Esophagus squamous epithelium (tissue), 5 donors: ENCODE measurements around the gene PHRF1. TPM values are rescaled to one million over a fixed set of nuclear protein-coding genes. Genes with fewer than 3 reads are reported as not detected.

Source experiments
- DNase-seq: peaks from one replicate; lab custom pipeline; 2025; lab: John Stamatoyannopoulos, UW
- H3K27ac ChIP-seq, 4 donors: fragments of 200-600 bp; sonication (generic); one replicate each; pipeline ENCODE4 v1.5.1; 2016 to 2019; ENCODE audit warnings: mild to moderate bottlenecking in 1 of 4
- H3K27me3 ChIP-seq, 4 donors: fragments of 200-600 bp; sonication (generic); 1 replicate in 3 of 4; 2 replicates in 1 of 4; pipeline versions ENCODE4 v1.5.1 to v1.6.0; 2017 to 2021; ENCODE audit warnings: antibody characterized with exemption in 1 of 4
- H3K36me3 ChIP-seq, 3 donors: fragments of 200-600 bp; sonication (generic); one replicate each; pipeline ENCODE4 v1.5.1; 2016 to 2019
- H3K4me1 ChIP-seq, 3 donors: fragments of 200-600 bp; sonication (generic); one replicate each; pipeline ENCODE4 v1.5.1; 2017 to 2019
- H3K4me3 ChIP-seq, 4 donors: fragments of 200-600 bp; sonication (generic); 1 replicate in 3 of 4; 2 replicates in 1 of 4; pipeline ENCODE4 v1.5.1; 2016 to 2019; ENCODE audit warnings: mild to moderate bottlenecking in 2 of 4, moderate library complexity in 1 of 4
- H3K9me3 ChIP-seq, 3 donors: fragments of 200-600 bp; sonication (generic); one replicate each; pipeline ENCODE4 v1.5.1; 2016 to 2019
- CTCF ChIP-seq, 6 experiments: fragments of 450-650 bp in 4 of 6; fragments of 200-600 bp in 2 of 6; sonication (generic) in 2 of 6; IDR thresholded peaks; one replicate each; pipeline ENCODE4 v1.5.1; 2016 to 2019; ENCODE audit warnings: antibody characterized with exemption in 6 of 6, mild to moderate bottlenecking in 4 of 6, moderate library complexity in 4 of 6
- POLR2A ChIP-seq, 4 donors: fragments of 450-650 bp; IDR thresholded peaks; one replicate each; pipeline ENCODE4 v1.6.1; 2017; ENCODE audit warnings: antibody characterized with exemption in 4 of 4, mild to moderate bottlenecking in 4 of 4, moderate library complexity in 3 of 4
- WGBS, 2 donors: methylation state at CpG; one replicate each; pipeline ENCODE4 v1.1.5; 2018; 5-methylcytosine and 5-hydroxymethylcytosine counted together
- intact Hi-C: fragments of 100-400 bp; cut with DNase I; formaldehyde crosslinking; loops from one replicate; pipeline ENCODE4 v1.15.0; 2022
- total RNA-seq, 4 donors: library from RNA; depleted of rRNA; stranded (reverse); fragments of >200 nt; gene quantifications; one replicate each; pipeline ENCODE4 v1.1.0, GENCODE V29; 2016
- donor health status: DM: yes; HTN: yes; CAD: no.

Gene PHRF1
- total RNA-seq, 4 donors from 2014 or later: 11.7 to 30.6 (median 24.2) TPM

- Histone ChIP-seq H3K4me3 (no peak overlapping the region), H3K36me3 (peaks cover 7 to 95% (median 14%) of the 10 kb centered on the region in 3 donors), H3K27ac (no peak overlapping the region), H3K27me3 (no peaks in the 10 kb centered on the region), H3K4me1 (peaks cover 0 to 21% (median 0%) of the 10 kb centered on the region in 3 donors), H3K9me3 (no peaks in the 10 kb centered on the region)
- DNase-seq: no peak
- intact Hi-C loops: no loop called here
- TF ChIP-seq POLR2A (IDR thresholded peaks at IDR 0.05) (no peak), CTCF (IDR thresholded peaks at IDR 0.05) (no peak)
- WGBS, 2 donors: 70 to 80% methylated on average over 2 to 3 of the region's 7 CpGs
Observed at GRCh38 chr11:656866-657265, 80.6 kb downstream of the PHRF1 start.

- Histone ChIP-seq H3K4me1 (peaks cover 0 to 21% (median 0%) of the 10 kb centered on the region in 3 donors), H3K4me3 (no peak overlapping the region), H3K9me3 (no peaks in the 10 kb centered on the region), H3K27ac (peak overlapping the region in 2 of 4 donors; percentile 18 to 31), H3K27me3 (no peaks in the 10 kb centered on the region), H3K36me3 (peaks cover 7 to 95% (median 14%) of the 10 kb centered on the region in 3 donors)
- intact Hi-C loops: no loop called here
- TF ChIP-seq POLR2A (IDR thresholded peaks at IDR 0.05) (no peak), CTCF (IDR thresholded peaks at IDR 0.05) (no peak)
- WGBS, 2 donors: 60 to 69% methylated on average over 11 to 12 of the region's 14 CpGs
- no peak for DNase-seq
Observed at GRCh38 chr11:657691-658126, 81.4 kb downstream of the PHRF1 start.

GRCh38 chr11:659532-660085, 83.3 kb downstream of the PHRF1 start:
- Histone ChIP-seq H3K9me3 (no peaks in the 10 kb centered on the region), H3K36me3 (peaks cover 7 to 90% (median 14%) of the 10 kb centered on the region in 3 donors), H3K4me1 (peaks cover 0 to 21% (median 0%) of the 10 kb centered on the region in 3 donors), H3K27ac (no peak overlapping the region), H3K27me3 (no peaks in the 10 kb centered on the region), H3K4me3 (no peak overlapping the region)
- intact Hi-C loops: loop anchor here (10.0 kb wide), 1 partner anchor 65 kb away; no protein-coding TSS in a partner anchor
- 75 to 78% methylated on average over 4 to 5 of the region's 16 CpGs for WGBS, 2 donors
- TF ChIP-seq POLR2A (IDR thresholded peaks at IDR 0.05): no peak
- TF ChIP-seq CTCF (IDR thresholded peaks at IDR 0.05): no peak
- DNase-seq: no peak

GRCh38 chr11:660281-660680, 84.0 kb downstream of the PHRF1 start:
- H3K36me3 ChIP-seq: peaks cover 7 to 83% (median 14%) of the 10 kb centered on the region in 3 donors
- WGBS, 2 donors: 55 to 87% methylated on average over 1 to 3 of the region's 19 CpGs
- intact Hi-C loops: loop anchor here (10.0 kb wide), 1 partner anchor 65 kb away; no protein-coding TSS in a partner anchor

More at GRCh38 chr11:660281-660680, 84.0 kb downstream of the PHRF1 start:
- peaks cover 0 to 24% (median 2%) of the 10 kb centered on the region in 3 donors for H3K4me1 ChIP-seq
- TF ChIP-seq CTCF (IDR thresholded peaks at IDR 0.05): no peak
- TF ChIP-seq POLR2A (IDR thresholded peaks at IDR 0.05): no peak
- no peak for DNase-seq
- H3K27ac ChIP-seq: no peak overlapping the region
- no peaks in the 10 kb centered on the region for H3K27me3 ChIP-seq
- H3K4me3 ChIP-seq: no peak overlapping the region
- no peaks in the 10 kb centered on the region for H3K9me3 ChIP-seq
